Measurements from ENCODE around the gene ANKRD28. TPM values are rescaled to one million over a fixed set of nuclear protein-coding genes. Genes with fewer than 3 reads are reported as not detected.

ANKRD28 gene
- total RNA-seq (2021) (59.7 and 82.6 TPM in 2 replicates), Bru-seq, nascent RNA (percentile 97 among the genes with signal in this experiment), BruChase-seq, experiment 1, labeled RNA remaining after a 2-hour chase (percentile 95 among the genes with signal in this experiment), BruChase-seq, experiment 2, labeled RNA remaining after a 6-hour chase (percentile 87 among the genes with signal in this experiment)
- long read RNA-seq, full-length matches to known transcripts, result 14 of 38 reads
- long read RNA-seq, partial matches to known transcripts, result 7 of 38 reads
- long read RNA-seq, other reads (novel, unspliced or antisense), result 17 of 38 reads

DNA sequence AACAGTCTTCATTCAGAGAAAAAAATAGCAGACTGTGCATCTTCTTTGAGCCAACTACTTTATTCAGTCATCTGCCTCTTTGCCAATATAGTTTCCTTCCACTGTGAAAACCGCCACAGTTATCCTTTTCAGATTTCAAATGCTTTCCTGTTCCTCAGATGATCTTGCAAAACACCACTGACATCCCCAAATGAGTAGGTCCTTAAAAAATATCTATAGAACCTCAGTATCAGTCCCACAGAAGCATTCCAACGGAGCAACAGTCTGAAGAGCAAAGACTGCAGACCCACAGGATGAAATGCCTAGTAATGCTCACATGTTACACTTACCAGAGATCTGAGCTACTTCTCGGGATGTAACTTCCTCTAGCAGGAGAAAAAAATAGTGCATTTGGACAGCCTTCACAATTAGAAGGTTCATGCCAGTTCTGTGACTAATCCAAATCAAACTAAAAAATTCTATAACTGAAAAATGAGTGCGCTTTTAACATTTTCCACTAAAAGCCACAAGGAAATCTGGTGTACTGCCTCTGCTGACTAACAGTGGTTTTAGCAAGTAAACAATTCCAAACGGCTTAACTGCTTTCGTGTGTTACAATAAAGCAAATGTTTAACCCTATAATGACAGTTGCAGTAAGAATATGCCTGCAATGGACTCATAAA, at the start of gene ANKRD28:
Gene ANKRD28 (minus strand): TSS at position 338 of the 662 bp plus-strand sequence. CDS start 1,458 bp downstream, outside the sequence.
- Histone ChIP-seq H3K9me3 (ENCODE audit: insufficient read depth, low read depth) (no peaks in the 10 kb centered on the region), H3K27ac (peak within 1 kb of the TSS; percentile 92), H3K36me3 (ENCODE audit: low read depth) (peaks cover 12% of the 10 kb centered on the region), H3K4me1 (replicated peaks; ENCODE audit: insufficient read depth) (peaks cover 83% of the 10 kb centered on the region), H3K9me2 (ENCODE audit: insufficient read depth) (no peaks in the 10 kb centered on the region), H3K27me3 (ENCODE audit: insufficient read depth, low read depth) (no peaks in the 10 kb centered on the region), H2AFZ (no peak within 1 kb of the TSS), H3K79me2 (ENCODE audit: low read depth) (peaks cover 91% of the 10 kb centered on the region), H3F3A (ENCODE audit: insufficient read depth, low read depth) (peaks cover 35% of the 10 kb centered on the region), H3K4me3 (peak within 1 kb of the TSS; percentile 60), H4K20me1 (ENCODE audit: insufficient read depth) (no peaks in the 10 kb centered on the region), H3K4me2 (peak within 1 kb of the TSS; percentile 99)
- DNase-seq, result peak; percentile 21 to 92
- ChIA-PET CTCF (interaction anchor here (0.6 to 1.0 kb wide), 4 partner anchors 8 to 359 kb away, joined by 3 to 14 read pairs (median 8); no protein-coding TSS in a partner anchor), POLR2A (ENCODE audit: unreplicated experiment) (interaction anchor here (0.6 to 0.7 kb wide), 2 partner anchors 8 to 1661 kb away, joined by 5 to 14 read pairs; no protein-coding TSS in a partner anchor)
- TF ChIP-seq EZH2 (IDR thresholded peaks at IDR 0.05; ENCODE audit: low read depth), result no peak
- TF ChIP-seq, protein P1, sequence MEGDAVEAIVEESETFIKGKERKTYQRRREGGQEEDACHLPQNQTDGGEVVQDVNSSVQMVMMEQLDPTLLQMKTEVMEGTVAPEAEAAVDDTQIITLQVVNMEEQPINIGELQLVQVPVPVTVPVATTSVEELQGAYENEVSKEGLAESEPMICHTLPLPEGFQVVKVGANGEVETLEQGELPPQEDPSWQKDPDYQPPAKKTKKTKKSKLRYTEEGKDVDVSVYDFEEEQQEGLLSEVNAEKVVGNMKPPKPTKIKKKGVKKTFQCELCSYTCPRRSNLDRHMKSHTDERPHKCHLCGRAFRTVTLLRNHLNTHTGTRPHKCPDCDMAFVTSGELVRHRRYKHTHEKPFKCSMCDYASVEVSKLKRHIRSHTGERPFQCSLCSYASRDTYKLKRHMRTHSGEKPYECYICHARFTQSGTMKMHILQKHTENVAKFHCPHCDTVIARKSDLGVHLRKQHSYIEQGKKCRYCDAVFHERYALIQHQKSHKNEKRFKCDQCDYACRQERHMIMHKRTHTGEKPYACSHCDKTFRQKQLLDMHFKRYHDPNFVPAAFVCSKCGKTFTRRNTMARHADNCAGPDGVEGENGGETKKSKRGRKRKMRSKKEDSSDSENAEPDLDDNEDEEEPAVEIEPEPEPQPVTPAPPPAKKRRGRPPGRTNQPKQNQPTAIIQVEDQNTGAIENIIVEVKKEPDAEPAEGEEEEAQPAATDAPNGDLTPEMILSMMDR (conservative IDR thresholded peaks at IDR 0.05), result peak; percentile 54; the same call in 1 of the 2 replicates
- BruUV-seq (replicated peaks), result no TSS peak
- intact Hi-C loops (cut with micrococcal nuclease; ENCODE audit: unreplicated experiment), result loop anchor here (2.0 to 10.0 kb wide), 3 partner anchors 29 to 193 kb away; partner anchors contain the start of genes BTD and HACL1

DNA sequence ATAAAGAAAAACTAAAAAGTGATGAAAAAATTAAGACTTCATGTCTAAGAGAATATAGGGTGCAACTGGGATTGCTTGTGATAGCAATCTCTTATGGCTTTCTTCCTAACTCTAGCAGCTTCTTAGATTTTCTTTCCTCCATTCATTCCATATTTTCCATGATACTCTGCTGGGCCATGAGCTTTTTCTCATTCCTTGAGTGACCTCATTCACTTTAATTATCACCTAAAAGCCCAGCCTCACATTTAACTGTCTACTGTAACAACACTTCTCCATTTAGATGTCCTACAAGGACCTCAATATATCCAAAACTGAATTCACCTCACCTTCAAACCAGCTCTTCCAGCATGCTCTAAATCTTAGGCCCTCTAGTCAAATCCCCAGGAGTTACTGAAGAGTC, 49.5 kb upstream of the ANKRD28 start:
- no peaks in the 10 kb centered on the region; the same call in 1 of the 2 replicates for H3K9me3 ChIP-seq (ENCODE audit: insufficient read depth, low read depth)
- TF ChIP-seq, protein P1 (conservative IDR thresholded peaks at IDR 0.05), result no peak
- no peak for TF ChIP-seq EZH2 (IDR thresholded peaks at IDR 0.05; ENCODE audit: low read depth)
- ChIA-PET CTCF (no interaction called here), POLR2A (ENCODE audit: unreplicated experiment) (interaction anchor here (0.6 kb wide), 1 partner anchor 300 kb away, joined by 3 read pairs; no protein-coding TSS in a partner anchor)
- no peaks in the 10 kb centered on the region for H3K27me3 ChIP-seq (ENCODE audit: insufficient read depth, low read depth)
- no peaks in the 10 kb centered on the region for H3K36me3 ChIP-seq (ENCODE audit: low read depth)
- no peak overlapping the region for H3K27ac ChIP-seq
- H3K9me2 ChIP-seq (ENCODE audit: insufficient read depth), result no peaks in the 10 kb centered on the region
- DNase-seq, result no peak
- H3K79me2 ChIP-seq (ENCODE audit: low read depth), result peaks cover 95% of the 10 kb centered on the region
- intact Hi-C loops (cut with micrococcal nuclease; ENCODE audit: unreplicated experiment), result no loop called here
- H3K4me2 ChIP-seq, result no peak overlapping the region
- no peak overlapping the region for H2AFZ ChIP-seq
- no TSS peak for BruUV-seq (replicated peaks)
- H3F3A ChIP-seq (ENCODE audit: insufficient read depth, low read depth), result no peaks in the 10 kb centered on the region; the same call in 1 of the 2 replicates
- H4K20me1 ChIP-seq (ENCODE audit: insufficient read depth), result peaks cover 26% of the 10 kb centered on the region
- no peaks in the 10 kb centered on the region for H3K4me1 ChIP-seq (replicated peaks; ENCODE audit: insufficient read depth)
- H3K4me3 ChIP-seq, result no peak overlapping the region

DNA sequence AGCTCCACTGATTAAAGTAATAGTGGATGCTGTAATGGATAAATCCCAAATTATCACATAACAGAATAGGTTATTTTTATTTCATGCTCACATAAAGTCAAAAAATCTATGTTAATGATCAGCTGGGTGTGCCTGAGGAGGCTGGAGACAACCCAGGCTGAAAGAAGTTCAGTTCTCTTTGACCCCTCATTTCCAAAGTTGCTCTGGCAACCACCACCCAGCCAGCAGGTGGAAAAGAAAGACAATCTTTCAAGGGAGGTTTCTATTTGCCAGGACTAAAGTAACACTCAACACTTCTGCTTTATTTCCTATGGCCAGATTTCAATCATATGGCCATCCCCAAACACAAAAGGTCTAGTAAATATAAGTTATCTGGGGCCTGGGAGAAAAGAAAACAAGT, 48.8 kb upstream of the ANKRD28 start:
- Histone ChIP-seq H3F3A (ENCODE audit: insufficient read depth, low read depth) (no peaks in the 10 kb centered on the region; the same call in 1 of the 2 replicates), H3K4me1 (replicated peaks; ENCODE audit: insufficient read depth) (no peaks in the 10 kb centered on the region), H3K79me2 (ENCODE audit: low read depth) (peaks cover 94% of the 10 kb centered on the region), H3K27ac (no peak overlapping the region), H3K36me3 (ENCODE audit: low read depth) (no peaks in the 10 kb centered on the region), H3K4me2 (no peak overlapping the region), H3K9me3 (ENCODE audit: insufficient read depth, low read depth) (no peaks in the 10 kb centered on the region; the same call in 1 of the 2 replicates), H3K9me2 (ENCODE audit: insufficient read depth) (no peaks in the 10 kb centered on the region), H4K20me1 (ENCODE audit: insufficient read depth) (peaks cover 26% of the 10 kb centered on the region), H3K27me3 (ENCODE audit: insufficient read depth, low read depth) (no peaks in the 10 kb centered on the region), H3K4me3 (no peak overlapping the region), H2AFZ (no peak overlapping the region)
- no peak for DNase-seq
- ChIA-PET CTCF (no interaction called here), POLR2A (ENCODE audit: unreplicated experiment) (interaction anchor here (0.6 kb wide), 1 partner anchor 300 kb away, joined by 3 read pairs; no protein-coding TSS in a partner anchor)
- no TSS peak for BruUV-seq (replicated peaks)
- intact Hi-C loops (cut with micrococcal nuclease; ENCODE audit: unreplicated experiment), result no loop called here
- TF ChIP-seq, protein P1 (conservative IDR thresholded peaks at IDR 0.05), result no peak
- TF ChIP-seq EZH2 (IDR thresholded peaks at IDR 0.05; ENCODE audit: low read depth), result no peak
